ENCODE data around the gene ROR2.

The ROR2 gene

GRCh38 chr9:91751922-91752321, 198.1 kb downstream of the ROR2 start:
- FAIRE-seq (no peak), DNase-seq (ENCODE audit: low spot score) (no peak)

- no peak for FAIRE-seq
- no peak for DNase-seq (ENCODE audit: low spot score)
These were observed 199.7 kb downstream of the ROR2 start for GRCh38 chr9:91750343-91750742.

GRCh38 chr9:91746904-91747303, 203.1 kb downstream of the ROR2 start:
- FAIRE-seq: no peak
- no peak for DNase-seq (ENCODE audit: low spot score)

GRCh38 chr9:91746357-91746756, 203.7 kb downstream of the ROR2 start:
- no peak for DNase-seq (ENCODE audit: low spot score)

GRCh38 chr9:91744114-91744513, 205.9 kb downstream of the ROR2 start:
- FAIRE-seq (no peak), DNase-seq (ENCODE audit: low spot score) (no peak)

More at GRCh38 chr9:91746357-91746756, 203.7 kb downstream of the ROR2 start:
- FAIRE-seq: no peak

GRCh38 chr9:91741522-91741921, 208.5 kb downstream of the ROR2 start:
- no peak for DNase-seq (ENCODE audit: low spot score)
- FAIRE-seq: no peak

GRCh38 chr9:91740701-91741100, 209.3 kb downstream of the ROR2 start:
- FAIRE-seq (no peak), DNase-seq (ENCODE audit: low spot score) (no peak)

- FAIRE-seq (no peak), DNase-seq (ENCODE audit: low spot score) (no peak)
These were observed 213.0 kb downstream of the ROR2 start for GRCh38 chr9:91736898-91737601.

GRCh38 chr9:91736311-91736710, 213.7 kb downstream of the ROR2 start:
- DNase-seq (ENCODE audit: low spot score): no peak
- no peak for FAIRE-seq

- FAIRE-seq (no peak), DNase-seq (ENCODE audit: low spot score) (no peak)
These were observed 215.0 kb downstream of the ROR2 start for GRCh38 chr9:91735049-91735448.

GRCh38 chr9:91734371-91734981, 215.6 kb downstream of the ROR2 start:
- DNase-seq (ENCODE audit: low spot score) (peak; percentile 80), FAIRE-seq (peak; percentile 88)

- no peak for DNase-seq (ENCODE audit: low spot score)
- FAIRE-seq: no peak
These were observed 216.9 kb downstream of the ROR2 start for GRCh38 chr9:91733006-91733624.

GRCh38 chr9:91732187-91733005, 217.6 kb downstream of the ROR2 start:
- no peak for FAIRE-seq

GRCh38 chr9:91730806-91731205, 219.2 kb downstream of the ROR2 start:
- no peak for FAIRE-seq
- no peak for DNase-seq (ENCODE audit: low spot score)

More at GRCh38 chr9:91732187-91733005, 217.6 kb downstream of the ROR2 start:
- no peak for DNase-seq (ENCODE audit: low spot score)

GRCh38 chr9:91729558-91729842, 220.5 kb downstream of the ROR2 start:
- FAIRE-seq (no peak), DNase-seq (ENCODE audit: low spot score) (no peak)

GRCh38 chr9:91727972-91728371, 222.1 kb downstream of the ROR2 start:
- FAIRE-seq: no peak
- no peak for DNase-seq (ENCODE audit: low spot score)

GRCh38 chr9:91727316-91727861, 222.6 kb downstream of the ROR2 start:
- peak; percentile 77 for DNase-seq (ENCODE audit: low spot score)
- no peak for FAIRE-seq

GRCh38 chr9:91726406-91727100, 223.5 kb downstream of the ROR2 start:
- DNase-seq (ENCODE audit: low spot score): no peak
- no peak for FAIRE-seq

GRCh38 chr9:91725651-91726050, 224.4 kb downstream of the ROR2 start:
- FAIRE-seq (no peak), DNase-seq (ENCODE audit: low spot score) (no peak)

- FAIRE-seq (no peak), DNase-seq (ENCODE audit: low spot score) (no peak)
These were observed 225.2 kb downstream of the ROR2 start for GRCh38 chr9:91724609-91725505.
